GM21619 (cell line): ENCODE measurements around the gene MAP4K3.

Experiments
- ATAC-seq: cut with Tn5 transposase; IDR thresholded peaks from one replicate; pipeline ENCODE4 v1.9.1; 2021; ENCODE audit not compliant: unreplicated experiment

Gene MAP4K3

DNA sequence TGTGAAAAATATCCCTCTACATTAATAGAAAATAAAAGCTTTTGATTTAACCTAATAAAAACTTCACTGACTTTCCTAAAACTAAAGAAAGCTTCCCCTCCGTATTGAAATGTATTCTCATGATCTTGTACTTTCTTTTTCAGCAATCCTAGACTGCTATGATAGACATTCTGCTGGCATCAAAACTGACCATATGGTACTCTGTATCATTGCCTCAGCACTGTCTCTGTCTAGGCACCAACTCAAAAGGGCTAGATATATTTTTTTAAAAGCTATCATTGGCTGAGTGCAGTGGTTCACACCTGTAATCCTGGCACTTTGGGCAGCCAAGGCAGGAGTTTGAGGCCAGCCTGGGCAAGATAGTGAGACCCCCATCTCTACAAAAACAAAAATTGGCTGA lies 226.2 kb downstream of the MAP4K3 start:
- ATAC-seq, result no peak

DNA sequence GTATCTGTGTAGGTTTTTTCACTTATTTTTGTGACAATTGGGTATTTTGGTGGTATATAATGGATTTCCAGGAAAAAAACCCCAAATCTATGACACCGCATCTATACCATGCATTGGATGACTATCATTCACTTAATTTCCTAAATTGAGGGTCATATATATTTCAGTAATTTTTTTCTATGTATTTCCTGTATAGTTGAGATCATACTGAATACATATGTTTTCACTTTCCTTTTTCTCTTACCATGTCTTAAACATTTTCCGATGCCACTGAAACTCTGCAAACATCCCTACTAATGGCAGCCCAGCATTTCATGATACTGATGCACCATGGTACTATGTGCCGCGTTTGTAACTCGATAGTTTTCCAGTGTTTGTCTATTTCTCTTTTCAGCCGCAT lies 233.7 kb downstream of the MAP4K3 start:
- ATAC-seq, result no peak

DNA sequence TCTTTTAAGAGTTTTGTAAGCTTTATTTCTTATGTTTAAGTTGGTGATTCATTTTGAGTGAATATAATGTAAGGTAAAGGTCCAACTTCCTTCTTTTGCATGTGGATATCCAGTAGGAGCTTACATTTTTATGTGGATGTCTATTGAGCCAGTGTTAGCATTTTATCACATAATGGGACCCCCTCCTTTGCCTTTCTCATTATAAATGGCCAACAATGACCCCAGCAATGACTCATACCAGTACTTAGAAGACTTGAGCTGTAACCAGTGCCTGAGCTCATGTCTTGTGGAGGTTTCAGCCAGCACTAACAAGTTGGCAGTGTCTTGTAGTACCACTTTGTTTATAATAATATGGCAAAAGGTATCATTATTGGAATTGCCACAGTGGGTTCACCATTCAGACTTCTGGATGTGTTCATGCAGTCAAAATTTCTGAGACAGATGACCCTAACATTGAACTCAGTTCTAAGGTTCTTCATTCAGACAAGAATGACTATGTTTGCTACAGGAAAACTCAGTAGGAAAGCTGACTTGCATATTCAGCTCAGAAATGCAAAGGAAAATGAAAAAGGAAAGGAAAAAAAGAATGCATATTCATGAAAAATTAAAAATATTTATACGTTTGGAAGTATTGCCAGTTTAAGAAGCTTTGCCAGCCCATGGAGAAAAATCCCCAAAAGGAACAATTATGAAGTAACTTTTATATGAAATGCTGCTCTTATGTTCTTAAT lies 234.3 kb downstream of the MAP4K3 start:
- no peak for ATAC-seq
